Smooth muscle cell (in vitro differentiated cells): ENCODE measurements around the gene ST8SIA4. TPM values are rescaled to one million over a fixed set of nuclear protein-coding genes. Genes with fewer than 3 reads are reported as not detected.

Experiments used
- DNase-seq: peaks from one replicate; lab custom pipeline; 2025; ENCODE audit not compliant: unreplicated experiment; lab: John Stamatoyannopoulos, UW
- H2AFZ ChIP-seq: fragments of 200-600 bp; sonication (generic); 2 replicates; pipeline ENCODE4 v1.6.0; 2016; ENCODE audit warnings: antibody characterized with exemption, low read depth, mild to moderate bottlenecking
- H3F3A ChIP-seq: fragments of 200-600 bp; sonication (generic); 2 replicates; pipeline ENCODE4 v1.6.0; 2017; ENCODE audit warnings: antibody characterized with exemption, low read depth
- H3K27ac ChIP-seq: fragments of 200-600 bp; sonication (generic); 2 replicates; pipeline ENCODE4 v1.5.1; 2016; ENCODE audit warnings: low read depth, mild to moderate bottlenecking
- H3K27me3 ChIP-seq: fragments of 200-600 bp; sonication (generic); 2 replicates; pipeline ENCODE4 v1.6.1; 2016; ENCODE audit warnings: low read depth, mild to moderate bottlenecking
- H3K36me3 ChIP-seq: fragments of 200-600 bp; sonication (generic); 2 replicates; pipeline ENCODE4 v1.5.1; 2016; ENCODE audit warnings: low read depth
- H3K4me1 ChIP-seq: fragments of 200-600 bp; sonication (generic); 2 replicates; pipeline ENCODE4 v1.5.1; 2016; ENCODE audit warnings: low read depth
- H3K4me2 ChIP-seq: fragments of 200-600 bp; sonication (generic); 2 replicates; pipeline ENCODE4 v1.6.0; 2016; ENCODE audit warnings: mild to moderate bottlenecking
- H3K4me3 ChIP-seq: fragments of 200-600 bp; sonication (generic); 2 replicates; pipeline ENCODE4 v1.5.1; 2016; ENCODE audit warnings: mild to moderate bottlenecking
- H3K79me2 ChIP-seq: fragments of 200-600 bp; sonication (generic); 2 replicates; pipeline ENCODE4 v1.6.0; 2016; ENCODE audit warnings: low read depth, mild to moderate bottlenecking
- H3K9ac ChIP-seq: fragments of 200-600 bp; sonication (generic); 2 replicates; pipeline ENCODE4 v1.6.0; 2016; ENCODE audit warnings: low read depth
- H3K9me3 ChIP-seq: fragments of 200-600 bp; sonication (generic); replicated peaks from 2 replicates; pipeline ENCODE4 v1.5.1; 2016; ENCODE audit warnings: low read depth
- H4K20me1 ChIP-seq: fragments of 200-600 bp; sonication (generic); 2 replicates; pipeline ENCODE4 v1.6.0; 2016; ENCODE audit warnings: low read depth
- CTCF ChIP-seq: fragments of 200-600 bp; sonication (generic); IDR thresholded peaks from 2 replicates; pipeline ENCODE4 v1.5.1; 2017; ENCODE audit warnings: borderline replicate concordance, mild to moderate bottlenecking, antibody characterized with exemption; ENCODE audit not compliant: insufficient read depth, poor library complexity, severe bottlenecking
- WGBS: methylation state at CpG from one replicate; pipeline ENCODE4 v1.1.7; 2016; ENCODE audit warnings: low lambda C conversion rate; 5-methylcytosine and 5-hydroxymethylcytosine counted together
- polyA plus RNA-seq: library from polyadenylated mRNA; unstranded; fragments of >200 nt; fragmentation: Nextera tagmentation; extraction: Ambion mirVana; gene quantifications from 2 replicates; pipeline ENCODE4 v1.2.1, GENCODE V29; 2016
- total RNA-seq: library from RNA; depleted of rRNA; stranded (reverse); fragments of >200 nt; gene quantifications from 2 replicates; pipeline ENCODE4 v1.2.3, GENCODE V29; 2014

ST8SIA4 gene
- total and polyA plus RNA-seq, 2 experiments from 2014 or later = 35.0 to 53.6 TPM

- Histone ChIP-seq H3K4me2 (peak overlapping the region; percentile 45), H3K27me3 (no peaks in the 10 kb centered on the region), H3K36me3 (no peaks in the 10 kb centered on the region), H3K9ac (no peak overlapping the region), H3F3A (no peaks in the 10 kb centered on the region), H3K4me3 (no peak overlapping the region), H3K27ac (no peak overlapping the region), H3K79me2 (no peaks in the 10 kb centered on the region), H4K20me1 (no peaks in the 10 kb centered on the region), H3K9me3 (no peaks in the 10 kb centered on the region), H3K4me1 (peaks cover 10% of the 10 kb centered on the region), H2AFZ (no peak overlapping the region)
- no peak for TF ChIP-seq CTCF
- DNase-seq = no peak
- WGBS = 64% methylated on average over 2 of the region's 2 CpGs
These were observed 112.1 kb downstream of the ST8SIA4 start for GRCh38 chr5:100790951-100791350.

DNA sequence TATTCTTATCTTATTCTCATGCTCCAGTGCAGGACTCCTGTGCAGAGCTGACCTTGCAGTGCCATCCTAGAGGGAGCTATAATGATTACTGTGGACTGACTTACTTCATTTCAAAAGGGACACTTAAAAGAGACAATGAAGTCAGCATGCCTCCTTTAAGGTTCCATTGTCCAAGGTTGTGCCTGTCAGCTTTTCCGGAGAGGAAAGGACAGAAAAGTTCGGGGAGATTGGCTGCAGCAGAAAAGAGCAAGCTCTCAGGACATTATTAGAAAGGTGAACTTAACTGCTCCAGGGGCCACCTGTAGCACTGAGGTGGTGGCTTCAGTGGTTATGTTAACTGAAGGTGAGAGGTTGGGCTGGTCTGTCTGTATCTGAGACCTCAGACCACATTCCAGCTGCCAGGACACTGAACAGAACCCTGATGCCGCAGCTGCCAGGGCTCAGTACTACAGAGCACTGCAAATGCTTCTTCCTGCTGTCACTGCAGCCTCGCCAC, 112.9 kb downstream of the ST8SIA4 start:
- H3K4me3 ChIP-seq = no peak overlapping the region
- no peaks in the 10 kb centered on the region for H3K9me3 ChIP-seq
- H3K4me1 ChIP-seq = peaks cover 10% of the 10 kb centered on the region
- peak overlapping the region; percentile 38 for H2AFZ ChIP-seq
- H3K36me3 ChIP-seq = no peaks in the 10 kb centered on the region
- no peak overlapping the region for H3K27ac ChIP-seq
- no peaks in the 10 kb centered on the region for H3K27me3 ChIP-seq
- no peak overlapping the region for H3K9ac ChIP-seq
- H3K79me2 ChIP-seq = no peaks in the 10 kb centered on the region
- no peaks in the 10 kb centered on the region for H4K20me1 ChIP-seq
- no peak for TF ChIP-seq CTCF
- H3F3A ChIP-seq = no peaks in the 10 kb centered on the region
- WGBS = 40% methylated on average over 4 of the region's 4 CpGs
- DNase-seq = no peak
- peak overlapping the region; percentile 45 for H3K4me2 ChIP-seq

GRCh38 chr5:100789694-100790093, 113.4 kb downstream of the ST8SIA4 start:
- H2AFZ ChIP-seq = no peak overlapping the region
- WGBS = 73% methylated on average over 5 of the region's 5 CpGs
- H3K27ac ChIP-seq = no peak overlapping the region
- H3K4me2 ChIP-seq = no peak overlapping the region
- H3K4me3 ChIP-seq = no peak overlapping the region
- no peaks in the 10 kb centered on the region for H3F3A ChIP-seq
- peaks cover 10% of the 10 kb centered on the region for H3K4me1 ChIP-seq
- H3K79me2 ChIP-seq = no peaks in the 10 kb centered on the region
- TF ChIP-seq CTCF = no peak
- H3K9me3 ChIP-seq = no peaks in the 10 kb centered on the region
- no peak for DNase-seq
- no peaks in the 10 kb centered on the region for H3K27me3 ChIP-seq
- no peaks in the 10 kb centered on the region for H3K36me3 ChIP-seq
- H4K20me1 ChIP-seq = no peaks in the 10 kb centered on the region
- no peak overlapping the region for H3K9ac ChIP-seq

DNA sequence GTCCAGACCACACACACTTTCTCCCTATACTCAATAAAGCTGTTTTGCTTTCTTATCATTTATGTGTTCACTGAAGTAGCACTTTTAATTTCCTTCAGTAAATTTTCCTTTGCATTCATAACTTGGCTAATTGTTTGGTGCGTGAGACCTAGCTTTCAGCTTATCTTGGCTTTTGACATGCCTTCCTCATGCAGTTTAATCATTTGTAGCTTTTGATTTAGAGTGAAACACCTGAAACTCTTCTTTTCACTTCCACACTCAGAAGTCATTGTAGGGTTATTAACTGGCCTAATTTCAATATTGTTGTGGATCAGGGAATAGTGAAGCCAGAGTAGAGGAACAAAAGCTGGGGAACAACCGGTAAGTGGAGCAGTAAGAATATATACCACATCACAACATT, 114.7 kb downstream of the ST8SIA4 start:
- Histone ChIP-seq H3K9ac (no peak overlapping the region), H2AFZ (no peak overlapping the region), H3K4me2 (no peak overlapping the region), H3F3A (no peaks in the 10 kb centered on the region), H3K36me3 (no peaks in the 10 kb centered on the region), H3K27me3 (no peaks in the 10 kb centered on the region), H3K27ac (no peak overlapping the region), H3K4me3 (no peak overlapping the region), H3K4me1 (peaks cover 10% of the 10 kb centered on the region), H4K20me1 (no peaks in the 10 kb centered on the region), H3K79me2 (no peaks in the 10 kb centered on the region), H3K9me3 (no peaks in the 10 kb centered on the region)
- TF ChIP-seq CTCF = no peak
- no peak for DNase-seq
- 72% methylated on average over 2 of the region's 2 CpGs for WGBS
